Measurements from ENCODE around the gene KLHL14. TPM values are rescaled to one million over a fixed set of nuclear protein-coding genes. Genes with fewer than 3 reads are reported as not detected.

KLHL14 gene
- total RNA-seq, 1 donor from 2014 or later: 46.5 TPM

- Mint-ChIP-seq H3K4me1 (peaks cover 41% of the 10 kb centered on the region), H3K27ac (no peak overlapping the region), H3K4me3 (no peak overlapping the region), H3K27me3 (no peaks in the 10 kb centered on the region), H3K9me3 (no peaks in the 10 kb centered on the region), H3K36me3 (ENCODE audit: low read depth) (peaks cover 6% of the 10 kb centered on the region)
- DNase-seq (no peak), ATAC-seq (ENCODE audit: low read depth) (no peak)
- POLR2A ChIA-PET: interaction anchor here (0.5 to 1.5 kb wide), 6 partner anchors 9 to 145 kb away, joined by 3 to 6 read pairs (median 4); no protein-coding TSS in a partner anchor
- TF ChIP-seq CTCF (IDR thresholded peaks at IDR 0.05): no peak
- CTCF ChIA-PET: interaction anchor here (1.6 kb wide), 1 partner anchor 24 kb away, joined by 4 read pairs; no protein-coding TSS in a partner anchor
- intact Hi-C loops (cut with micrococcal nuclease): no loop called here
Observed at GRCh38 chr18:32777049-32777448, 4.2 kb upstream of the KLHL14 start.

- ATAC-seq (ENCODE audit: low read depth): no peak
- no peak for DNase-seq
- peaks cover 7% of the 10 kb centered on the region for H3K36me3 Mint-ChIP-seq (ENCODE audit: low read depth)
- H3K4me3 Mint-ChIP-seq: no peak overlapping the region
- intact Hi-C loops (cut with micrococcal nuclease): no loop called here
- H3K9me3 Mint-ChIP-seq: no peaks in the 10 kb centered on the region
- H3K4me1 Mint-ChIP-seq: peaks cover 41% of the 10 kb centered on the region
- no peak overlapping the region for H3K27ac Mint-ChIP-seq
- ChIA-PET POLR2A (interaction anchor here (0.5 to 1.1 kb wide), 4 partner anchors 22 to 141 kb away, joined by 3 to 5 read pairs (median 4); no protein-coding TSS in a partner anchor), CTCF (interaction anchor here (1.2 to 1.5 kb wide), 2 partner anchors 9 to 122 kb away, joined by 3 to 5 read pairs; no protein-coding TSS in a partner anchor)
- TF ChIP-seq CTCF (IDR thresholded peaks at IDR 0.05): no peak
- no peaks in the 10 kb centered on the region for H3K27me3 Mint-ChIP-seq
Observed at GRCh38 chr18:32776561-32776960, 3.7 kb upstream of the KLHL14 start.

GRCh38 chr18:32775628-32776027 is 2.8 kb upstream of the KLHL14 start:
- CTCF ChIA-PET: interaction anchor here (1.2 to 1.5 kb wide), 2 partner anchors 10 to 123 kb away, joined by 3 to 5 read pairs; no protein-coding TSS in a partner anchor

GRCh38 chr18:32773382-32773712 is 524 bp upstream of the KLHL14 start:
- CTCF ChIA-PET: interaction anchor here (1.1 to 2.0 kb wide), 5 partner anchors 28 to 145 kb away, joined by 3 to 8 read pairs (median 5); no protein-coding TSS in a partner anchor
- ATAC-seq (ENCODE audit: low read depth): peak; percentile 43
- peak overlapping the region; percentile 89 for H3K27ac Mint-ChIP-seq
- DNase-seq: no peak
- POLR2A ChIA-PET: interaction anchor here (0.6 to 6.3 kb wide), 21 partner anchors 10 to 755 kb away, joined by 3 to 105 read pairs (median 8); partner anchors contain the start of gene RNF125
- H3K4me3 Mint-ChIP-seq: peak overlapping the region; percentile 96
- H3K36me3 Mint-ChIP-seq (ENCODE audit: low read depth): peaks cover 26% of the 10 kb centered on the region
- H3K4me1 Mint-ChIP-seq: peaks cover 56% of the 10 kb centered on the region
- H3K9me3 Mint-ChIP-seq: no peaks in the 10 kb centered on the region
- TF ChIP-seq CTCF (IDR thresholded peaks at IDR 0.05): no peak
- no peaks in the 10 kb centered on the region for H3K27me3 Mint-ChIP-seq
- intact Hi-C loops (cut with micrococcal nuclease): loop anchor here (1.0 to 5.0 kb wide), 5 partner anchors 30 to 681 kb away; partner anchors contain the start of gene RNF138

More at GRCh38 chr18:32775628-32776027, 2.8 kb upstream of the KLHL14 start:
- Mint-ChIP-seq H3K27ac (no peak overlapping the region), H3K9me3 (no peaks in the 10 kb centered on the region), H3K27me3 (no peaks in the 10 kb centered on the region), H3K4me1 (peaks cover 41% of the 10 kb centered on the region), H3K4me3 (no peak overlapping the region), H3K36me3 (ENCODE audit: low read depth) (peaks cover 12% of the 10 kb centered on the region)
- intact Hi-C loops (cut with micrococcal nuclease): no loop called here
- POLR2A ChIA-PET: interaction anchor here (1.1 kb wide), 1 partner anchor 39 kb away, joined by 3 read pairs; no protein-coding TSS in a partner anchor
- TF ChIP-seq CTCF (IDR thresholded peaks at IDR 0.05): no peak
- no peak for DNase-seq
- ATAC-seq (ENCODE audit: low read depth): no peak

- ATAC-seq (ENCODE audit: low read depth) (peak; percentile 33), DNase-seq (peak; percentile 44)
- intact Hi-C loops (cut with micrococcal nuclease): loop anchor here (1.0 to 5.0 kb wide), 3 partner anchors 42 to 680 kb away; partner anchors contain the start of gene RNF138
- ChIA-PET CTCF (interaction anchor here (0.7 to 2.0 kb wide), 6 partner anchors 26 to 147 kb away, joined by 3 to 8 read pairs (median 4); no protein-coding TSS in a partner anchor), POLR2A (interaction anchor here (0.5 to 6.3 kb wide), 29 partner anchors 8 to 753 kb away, joined by 3 to 105 read pairs (median 8); partner anchors contain the start of gene RNF125)
- H3K4me1 Mint-ChIP-seq: peaks cover 59% of the 10 kb centered on the region
- H3K9me3 Mint-ChIP-seq: no peaks in the 10 kb centered on the region
- H3K27ac Mint-ChIP-seq: peak overlapping the region; percentile 89
- no peak for TF ChIP-seq CTCF (IDR thresholded peaks at IDR 0.05)
- no peaks in the 10 kb centered on the region for H3K27me3 Mint-ChIP-seq
- H3K4me3 Mint-ChIP-seq: peak overlapping the region; percentile 96
- H3K36me3 Mint-ChIP-seq (ENCODE audit: low read depth): peaks cover 30% of the 10 kb centered on the region
Observed at GRCh38 chr18:32771871-32772580, 797 bp downstream of the KLHL14 start.
